CD14-positive monocyte (primary cell): Measurements from ENCODE around the gene HEYL. TPM values are rescaled to one million over a fixed set of nuclear protein-coding genes. Genes with fewer than 3 reads are reported as not detected.

Experiments used
- DNase-seq, 3 donors: peaks; one replicate each; pipeline ENCODE4 v3.0.0-alpha.2; 2011 to 2022
- H2AFZ ChIP-seq: 2 replicates; pipeline ENCODE4 v1.6.0; 2012; ENCODE audit warnings: mild to moderate bottlenecking, low read depth, low read length, inconsistent platforms; ENCODE audit not compliant: insufficient read depth, poor library complexity, severe bottlenecking
- H3K27ac ChIP-seq, 2 donors: 1 replicate in 1 of 2; 2 replicates in 1 of 2; pipeline ENCODE4 v1.5.1; 2012 to 2013; ENCODE audit warnings: low read length in 2 of 2, control low read depth in 1 of 2, inconsistent platforms in 1 of 2, low read depth in 1 of 2, mild to moderate bottlenecking in 1 of 2
- H3K27me3 ChIP-seq, 2 donors: one replicate each; pipeline versions ENCODE4 v1.6.0 to v1.6.1; 2011 to 2013; ENCODE audit warnings: low read length in 2 of 2; ENCODE audit not compliant: control insufficient read depth in 2 of 2, insufficient read depth in 2 of 2
- H3K36me3 ChIP-seq, 2 donors: replicated peaks in 1 of 2; 1 replicate in 1 of 2; 2 replicates in 1 of 2; pipeline versions ENCODE4 v1.5.1 to v1.6.1; 2012 to 2013; ENCODE audit warnings: low read length in 2 of 2, control low read depth in 1 of 2, inconsistent platforms in 1 of 2, mild to moderate bottlenecking in 1 of 2; ENCODE audit not compliant: insufficient read depth in 2 of 2, control insufficient read depth in 1 of 2
- H3K4me1 ChIP-seq, 2 donors: 1 replicate in 1 of 2; 2 replicates in 1 of 2; pipeline versions ENCODE4 v1.5.1 to v1.6.1; 2012 to 2013; ENCODE audit warnings: low read length in 2 of 2, control low read depth in 1 of 2, inconsistent platforms in 1 of 2, mild to moderate bottlenecking in 1 of 2, moderate library complexity in 1 of 2; ENCODE audit not compliant: insufficient read depth in 2 of 2, control insufficient read depth in 1 of 2
- H3K4me2 ChIP-seq: replicated peaks from 2 replicates; pipeline ENCODE3; 2012; ENCODE audit warnings: low read length, moderate library complexity, mild to moderate bottlenecking; ENCODE audit not compliant: poor library complexity, severe bottlenecking; ENCODE audit errors: extremely low read depth
- H3K4me3 ChIP-seq, 3 experiments: fragments of 200-600 bp in 1 of 3; sonication (generic) in 1 of 3; replicated peaks in 1 of 3; 1 replicate in 2 of 3; 2 replicates in 1 of 3; pipeline ENCODE4 v1.5.1; 2011 to 2013; ENCODE audit warnings: low read length in 3 of 3, mild to moderate bottlenecking in 3 of 3, control low read depth in 2 of 3, low read depth in 2 of 3, inconsistent platforms in 1 of 3, moderate library complexity in 1 of 3
- H3K79me2 ChIP-seq: 2 replicates; pipeline ENCODE4 v1.6.0; 2012; ENCODE audit warnings: mild to moderate bottlenecking, control low read depth, inconsistent platforms, low read length, moderate library complexity; ENCODE audit not compliant: insufficient read depth
- H3K9ac ChIP-seq: 2 replicates; pipeline ENCODE4 v1.6.0; 2017; ENCODE audit warnings: low read length, mild to moderate bottlenecking; ENCODE audit not compliant: insufficient read depth, poor library complexity, severe bottlenecking
- H3K9me3 ChIP-seq, 2 donors: replicated peaks in 1 of 2; 1 replicate in 1 of 2; 2 replicates in 1 of 2; pipeline versions ENCODE4 v1.5.1 to v1.6.1; 2012 to 2013; ENCODE audit warnings: low read length in 2 of 2, control low read depth in 1 of 2; ENCODE audit not compliant: control insufficient read depth in 1 of 2, insufficient read depth in 1 of 2
- H4K20me1 ChIP-seq: 2 replicates; pipeline ENCODE4 v1.6.0; 2012; ENCODE audit warnings: mild to moderate bottlenecking, low read length, control low read depth, moderate library complexity; ENCODE audit not compliant: insufficient read depth
- H3K27ac Mint-ChIP-seq, 7 donors: one replicate each; pipeline ENCODE4 v1.8.0; 2020; ENCODE audit warnings: mild to moderate bottlenecking in 7 of 7, mixed read lengths in 7 of 7, moderate library complexity in 6 of 7, inconsistent platforms in 2 of 7
- H3K27me3 Mint-ChIP-seq, 3 donors: one replicate each; pipeline ENCODE4 v1.8.0; 2021 to 2022; ENCODE audit warnings: low read depth in 3 of 3, mild to moderate bottlenecking in 3 of 3, mixed read lengths in 3 of 3, moderate library complexity in 3 of 3, inconsistent platforms in 1 of 3
- H3K36me3 Mint-ChIP-seq, 2 donors: one replicate each; pipeline ENCODE4 v1.8.0; 2020; ENCODE audit warnings: mixed read lengths in 2 of 2, inconsistent platforms in 1 of 2, mild to moderate bottlenecking in 1 of 2
- H3K4me1 Mint-ChIP-seq: one replicate; pipeline ENCODE4 v1.8.0; 2020; ENCODE audit warnings: mild to moderate bottlenecking, mixed read lengths
- H3K4me3 Mint-ChIP-seq, 2 donors: one replicate each; pipeline ENCODE4 v1.8.0; 2020; ENCODE audit warnings: mild to moderate bottlenecking in 2 of 2, mixed read lengths in 2 of 2, moderate library complexity in 1 of 2
- H3K9me3 Mint-ChIP-seq, 7 donors: one replicate each; pipeline ENCODE4 v1.8.0; 2020 to 2022; ENCODE audit warnings: mixed read lengths in 7 of 7, mild to moderate bottlenecking in 6 of 7, moderate library complexity in 6 of 7, inconsistent platforms in 2 of 7
- CTCF ChIP-seq: fragments of 200-600 bp; IDR thresholded peaks from one replicate; pipeline ENCODE4 v1.8.0; 2022; ENCODE audit warnings: antibody characterized with exemption, mild to moderate bottlenecking
- WGBS: methylation state at CpG from one replicate; pipeline ENCODE4 v1.1.5; 2013; ENCODE audit warnings: missing lambda C conversion rate; ENCODE audit not compliant: insufficient coverage; 5-methylcytosine and 5-hydroxymethylcytosine counted together
- intact Hi-C, 2 donors: fragments of 100-400 bp; cut with micrococcal nuclease; formaldehyde crosslinking; loops; one replicate each; pipeline versions ENCODE4 v1.15.0 to v1.15.1; 2023
- polyA plus RNA-seq, 3 donors: library from polyadenylated mRNA; depleted of rRNA in 1 of 3; unstranded in 2 of 3; stranded (reverse) in 1 of 3; fragments of 300-500 nt in 2 of 3; fragments of >200 nt in 1 of 3; fragmentation: Illumina TruSeq in 2 of 3; gene quantifications; 1 replicate in 2 of 3; 2 replicates in 1 of 3; pipeline ENCODE4 v1.2.3, GENCODE V29; 2012 to 2021

The HEYL gene
- polyA plus RNA-seq, 3 donors, result 0.04 to 0.15 (median 0.15) TPM

DNA sequence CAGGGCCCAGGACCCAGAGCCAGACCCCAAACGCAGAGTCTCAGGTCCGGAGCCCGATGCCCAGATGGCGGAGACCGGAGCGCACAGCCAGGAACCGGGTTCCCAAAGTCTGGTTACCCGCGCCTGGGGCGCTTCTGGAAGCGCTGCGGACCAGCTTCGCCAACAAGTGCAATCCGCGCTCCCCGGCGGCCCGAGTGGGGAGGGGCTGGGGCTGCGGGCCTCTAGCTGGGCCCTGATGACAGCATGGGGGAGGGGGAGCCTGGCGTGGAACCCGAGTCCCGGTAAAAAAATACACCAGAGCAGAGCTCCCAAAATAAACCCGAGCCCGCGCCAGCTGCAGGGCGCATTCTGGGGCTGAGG, 32.0 kb upstream of the HEYL start:
- Histone ChIP-seq H3K27ac (no peak overlapping the region), H3K4me2 (peak overlapping the region; percentile 72), H3K9me3 (peaks cover 0 to 10% of the 10 kb centered on the region in 2 donors), H3K4me1 (peaks cover 15 to 17% of the 10 kb centered on the region in 2 donors), H2AFZ (peak overlapping the region; percentile 68), H3K27me3 (peaks cover 22 to 51% of the 10 kb centered on the region in 2 donors), H3K36me3 (no peaks in the 10 kb centered on the region), H3K4me3 (peak overlapping the region in 1 of 3 experiments; percentile 60), H3K79me2 (no peaks in the 10 kb centered on the region), H3K9ac (peak overlapping the region; percentile 27), H4K20me1 (no peaks in the 10 kb centered on the region)
- intact Hi-C loops, result no loop called here
- DNase-seq, result no peak
- no peak overlapping the region for H3K27ac Mint-ChIP-seq
- WGBS, result 4% methylated on average over 24 of the region's 26 CpGs
- peaks cover 41 to 71% (median 58%) of the 10 kb centered on the region in 3 donors for H3K27me3 Mint-ChIP-seq
- H3K9me3 Mint-ChIP-seq, result peaks cover 0 to 10% (median 2%) of the 10 kb centered on the region in 7 donors
- TF ChIP-seq CTCF, result no peak
- H3K36me3 Mint-ChIP-seq, result peaks cover 0 to 6% of the 10 kb centered on the region in 2 donors
- H3K4me3 Mint-ChIP-seq, result peak overlapping the region; percentile 49 to 89
- peaks cover 13% of the 10 kb centered on the region for H3K4me1 Mint-ChIP-seq

GRCh38 chr1:39670689-39671088, 31.2 kb upstream of the HEYL start:
- Histone ChIP-seq H3K4me3 (no peak overlapping the region), H3K27ac (no peak overlapping the region), H3K27me3 (peaks cover 22 to 51% of the 10 kb centered on the region in 2 donors), H4K20me1 (no peaks in the 10 kb centered on the region), H3K79me2 (no peaks in the 10 kb centered on the region), H3K9ac (no peak overlapping the region), H3K4me1 (peaks cover 15 to 17% of the 10 kb centered on the region in 2 donors), H3K9me3 (peaks cover 0 to 10% of the 10 kb centered on the region in 2 donors), H3K4me2 (no peak overlapping the region), H3K36me3 (no peaks in the 10 kb centered on the region), H2AFZ (peak overlapping the region; percentile 68)
- WGBS, result 60% methylated on average over 1 of the region's 1 CpG
- peak overlapping the region; percentile 4 to 89 for H3K4me3 Mint-ChIP-seq
- DNase-seq, result no peak
- no peak overlapping the region for H3K27ac Mint-ChIP-seq
- H3K27me3 Mint-ChIP-seq, result peaks cover 42 to 69% (median 52%) of the 10 kb centered on the region in 3 donors
- intact Hi-C loops, result no loop called here
- H3K9me3 Mint-ChIP-seq, result peaks cover 0 to 10% (median 2%) of the 10 kb centered on the region in 7 donors
- H3K36me3 Mint-ChIP-seq, result peaks cover 0 to 6% of the 10 kb centered on the region in 2 donors
- peaks cover 13% of the 10 kb centered on the region for H3K4me1 Mint-ChIP-seq
- no peak for TF ChIP-seq CTCF
